Panc1 (cell line): ENCODE measurements around the gene PECR.

Experiments used
- POLR2AphosphoS5 ChIP-seq: IDR thresholded peaks from 2 replicates; pipeline ENCODE4 v1.6.1; 2012; ENCODE audit warnings: mild to moderate bottlenecking, low read depth, low read length, moderate library complexity
- SIN3A ChIP-seq: IDR thresholded peaks from 2 replicates; pipeline ENCODE4 v1.6.1; 2012; ENCODE audit warnings: low read depth, mild to moderate bottlenecking, low read length, moderate library complexity, borderline replicate concordance; ENCODE audit not compliant: insufficient read depth
- TCF7L2 ChIP-seq: IDR thresholded peaks from 2 replicates; pipeline ENCODE4 v1.6.1; 2011; ENCODE audit warnings: mild to moderate bottlenecking, low read depth, low read length, inconsistent platforms
- TF ChIP-seq, protein P1 (sequence below): fragments of 450-650 bp; IDR thresholded peaks from 2 replicates; pipeline ENCODE4 v1.5.1; 2017; ENCODE audit warnings: mild to moderate bottlenecking
- TF ChIP-seq, protein P2 (sequence below), 2 experiments: IDR thresholded peaks; 2 replicates each; pipeline ENCODE4 v1.6.1; 2011 to 2012; ENCODE audit warnings: low read depth in 2 of 2, control low read depth in 1 of 2, low read length in 1 of 2, mild to moderate bottlenecking in 1 of 2, moderate library complexity in 1 of 2; ENCODE audit not compliant: insufficient read depth in 1 of 2

- TF ChIP-seq, protein P1, sequence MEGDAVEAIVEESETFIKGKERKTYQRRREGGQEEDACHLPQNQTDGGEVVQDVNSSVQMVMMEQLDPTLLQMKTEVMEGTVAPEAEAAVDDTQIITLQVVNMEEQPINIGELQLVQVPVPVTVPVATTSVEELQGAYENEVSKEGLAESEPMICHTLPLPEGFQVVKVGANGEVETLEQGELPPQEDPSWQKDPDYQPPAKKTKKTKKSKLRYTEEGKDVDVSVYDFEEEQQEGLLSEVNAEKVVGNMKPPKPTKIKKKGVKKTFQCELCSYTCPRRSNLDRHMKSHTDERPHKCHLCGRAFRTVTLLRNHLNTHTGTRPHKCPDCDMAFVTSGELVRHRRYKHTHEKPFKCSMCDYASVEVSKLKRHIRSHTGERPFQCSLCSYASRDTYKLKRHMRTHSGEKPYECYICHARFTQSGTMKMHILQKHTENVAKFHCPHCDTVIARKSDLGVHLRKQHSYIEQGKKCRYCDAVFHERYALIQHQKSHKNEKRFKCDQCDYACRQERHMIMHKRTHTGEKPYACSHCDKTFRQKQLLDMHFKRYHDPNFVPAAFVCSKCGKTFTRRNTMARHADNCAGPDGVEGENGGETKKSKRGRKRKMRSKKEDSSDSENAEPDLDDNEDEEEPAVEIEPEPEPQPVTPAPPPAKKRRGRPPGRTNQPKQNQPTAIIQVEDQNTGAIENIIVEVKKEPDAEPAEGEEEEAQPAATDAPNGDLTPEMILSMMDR = no peak
- TF ChIP-seq POLR2AphosphoS5 (no peak), TCF7L2 (no peak; the same call in 1 of the 2 replicates), SIN3A (no peak)
- TF ChIP-seq, protein P2, sequence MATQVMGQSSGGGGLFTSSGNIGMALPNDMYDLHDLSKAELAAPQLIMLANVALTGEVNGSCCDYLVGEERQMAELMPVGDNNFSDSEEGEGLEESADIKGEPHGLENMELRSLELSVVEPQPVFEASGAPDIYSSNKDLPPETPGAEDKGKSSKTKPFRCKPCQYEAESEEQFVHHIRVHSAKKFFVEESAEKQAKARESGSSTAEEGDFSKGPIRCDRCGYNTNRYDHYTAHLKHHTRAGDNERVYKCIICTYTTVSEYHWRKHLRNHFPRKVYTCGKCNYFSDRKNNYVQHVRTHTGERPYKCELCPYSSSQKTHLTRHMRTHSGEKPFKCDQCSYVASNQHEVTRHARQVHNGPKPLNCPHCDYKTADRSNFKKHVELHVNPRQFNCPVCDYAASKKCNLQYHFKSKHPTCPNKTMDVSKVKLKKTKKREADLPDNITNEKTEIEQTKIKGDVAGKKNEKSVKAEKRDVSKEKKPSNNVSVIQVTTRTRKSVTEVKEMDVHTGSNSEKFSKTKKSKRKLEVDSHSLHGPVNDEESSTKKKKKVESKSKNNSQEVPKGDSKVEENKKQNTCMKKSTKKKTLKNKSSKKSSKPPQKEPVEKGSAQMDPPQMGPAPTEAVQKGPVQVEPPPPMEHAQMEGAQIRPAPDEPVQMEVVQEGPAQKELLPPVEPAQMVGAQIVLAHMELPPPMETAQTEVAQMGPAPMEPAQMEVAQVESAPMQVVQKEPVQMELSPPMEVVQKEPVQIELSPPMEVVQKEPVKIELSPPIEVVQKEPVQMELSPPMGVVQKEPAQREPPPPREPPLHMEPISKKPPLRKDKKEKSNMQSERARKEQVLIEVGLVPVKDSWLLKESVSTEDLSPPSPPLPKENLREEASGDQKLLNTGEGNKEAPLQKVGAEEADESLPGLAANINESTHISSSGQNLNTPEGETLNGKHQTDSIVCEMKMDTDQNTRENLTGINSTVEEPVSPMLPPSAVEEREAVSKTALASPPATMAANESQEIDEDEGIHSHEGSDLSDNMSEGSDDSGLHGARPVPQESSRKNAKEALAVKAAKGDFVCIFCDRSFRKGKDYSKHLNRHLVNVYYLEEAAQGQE (IDR thresholded peaks at IDR 0.05; ENCODE audit: insufficient read depth in 1 of 2, low read depth in 2 of 2, low read length in 1 of 2) = no peak
Measured at GRCh38 chr2:216082117-216082711, 605 bp upstream of the PECR start.
